ENCODE results near the gene AHNAK. TPM values are rescaled to one million over a fixed set of nuclear protein-coding genes. Genes with fewer than 3 reads are reported as not detected.

Gene AHNAK
- total and polyA plus RNA-seq, 8 donors, result 37.4 to 693 (median 554) TPM

DNA sequence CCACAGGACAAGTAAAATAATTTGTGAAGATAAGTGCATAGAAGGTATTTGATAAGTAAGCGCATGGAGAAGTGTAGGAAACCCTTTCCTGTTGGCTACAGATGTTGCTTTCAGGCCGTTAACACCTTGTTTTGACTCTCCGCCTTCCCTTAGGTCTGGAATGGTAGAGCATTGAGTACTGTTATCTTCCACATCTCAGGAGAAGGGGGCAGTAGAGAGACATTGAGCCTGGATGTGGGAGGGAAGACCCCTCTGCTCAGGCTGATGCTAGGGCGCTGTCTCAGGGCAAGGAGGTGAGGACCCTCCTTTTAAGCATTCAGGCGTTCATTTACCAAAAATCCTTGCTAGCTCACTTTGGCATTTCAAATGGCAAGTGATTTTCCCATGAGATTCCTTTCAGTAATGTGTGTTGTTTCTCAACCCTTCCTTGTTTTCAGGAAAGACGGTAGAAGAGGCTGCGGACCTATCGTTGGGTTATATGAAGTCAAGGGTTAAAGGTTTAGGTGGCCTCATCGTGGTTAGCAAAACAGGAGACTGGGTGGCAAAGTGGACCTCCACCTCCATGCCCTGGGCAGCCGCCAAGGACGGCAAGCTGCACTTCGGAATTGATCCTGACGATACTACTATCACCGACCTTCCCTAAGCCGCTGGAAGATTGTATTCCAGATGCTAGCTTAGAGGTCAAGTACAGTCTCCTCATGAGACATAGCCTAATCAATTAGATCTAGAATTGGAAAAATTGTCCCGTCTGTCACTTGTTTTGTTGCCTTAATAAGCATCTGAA lies 154.8 kb downstream of the AHNAK start:
- TF ChIP-seq POLR2A (IDR thresholded peaks at IDR 0.05) (no peak), POLR2AphosphoS5 (IDR thresholded peaks at IDR 0.05) (no peak), EP300 (IDR thresholded peaks at IDR 0.05) (no peak)
- TF ChIP-seq, protein P1, sequence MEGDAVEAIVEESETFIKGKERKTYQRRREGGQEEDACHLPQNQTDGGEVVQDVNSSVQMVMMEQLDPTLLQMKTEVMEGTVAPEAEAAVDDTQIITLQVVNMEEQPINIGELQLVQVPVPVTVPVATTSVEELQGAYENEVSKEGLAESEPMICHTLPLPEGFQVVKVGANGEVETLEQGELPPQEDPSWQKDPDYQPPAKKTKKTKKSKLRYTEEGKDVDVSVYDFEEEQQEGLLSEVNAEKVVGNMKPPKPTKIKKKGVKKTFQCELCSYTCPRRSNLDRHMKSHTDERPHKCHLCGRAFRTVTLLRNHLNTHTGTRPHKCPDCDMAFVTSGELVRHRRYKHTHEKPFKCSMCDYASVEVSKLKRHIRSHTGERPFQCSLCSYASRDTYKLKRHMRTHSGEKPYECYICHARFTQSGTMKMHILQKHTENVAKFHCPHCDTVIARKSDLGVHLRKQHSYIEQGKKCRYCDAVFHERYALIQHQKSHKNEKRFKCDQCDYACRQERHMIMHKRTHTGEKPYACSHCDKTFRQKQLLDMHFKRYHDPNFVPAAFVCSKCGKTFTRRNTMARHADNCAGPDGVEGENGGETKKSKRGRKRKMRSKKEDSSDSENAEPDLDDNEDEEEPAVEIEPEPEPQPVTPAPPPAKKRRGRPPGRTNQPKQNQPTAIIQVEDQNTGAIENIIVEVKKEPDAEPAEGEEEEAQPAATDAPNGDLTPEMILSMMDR (IDR thresholded peaks at IDR 0.05), result no peak
- 82 to 86% (median 84%) methylated on average over 16 of the region's 16 CpGs for WGBS, 5 donors

DNA sequence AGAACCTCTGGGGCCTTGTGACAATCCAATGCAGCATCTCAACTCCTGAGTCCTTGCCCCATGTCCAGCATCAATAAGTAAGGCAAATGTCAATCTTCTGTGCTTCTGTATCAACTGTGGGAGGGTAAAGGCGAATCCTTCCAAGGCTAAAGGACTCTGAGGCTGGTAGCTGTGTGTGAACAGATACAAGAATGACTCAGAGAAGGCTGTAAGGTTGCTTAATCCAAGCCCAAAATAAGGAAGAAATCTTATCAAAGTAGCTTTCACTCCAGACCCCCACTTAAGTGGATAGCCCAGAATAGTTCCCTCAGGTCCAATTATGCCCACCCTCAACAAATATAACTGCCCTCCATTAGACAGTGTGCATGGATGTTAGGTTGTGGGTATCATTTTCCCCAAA lies 155.9 kb downstream of the AHNAK start:
- 80 to 97% (median 88%) methylated on average over 1 of the region's 1 CpG for WGBS, 5 donors
- intact Hi-C loops (cut with DNase I; ENCODE audit: low total_unique reads), result loop anchor here (10.0 kb wide), 1 partner anchor 304 kb away; no protein-coding TSS in a partner anchor
- no peak for TF ChIP-seq EP300 (IDR thresholded peaks at IDR 0.05)
- H3K4me3 ChIP-seq, result no peak overlapping the region
- no peaks in the 10 kb centered on the region for H3K9me3 ChIP-seq
- peaks cover 0 to 12% (median 0%) of the 10 kb centered on the region in 4 donors for H3K36me3 ChIP-seq
- no peak for DNase-seq
- H3K27ac ChIP-seq, result no peak overlapping the region
- no peaks in the 10 kb centered on the region for H3K27me3 ChIP-seq
- peaks cover 4 to 19% (median 12%) of the 10 kb centered on the region in 4 donors for H3K4me1 ChIP-seq

More for the DNA sequence above, 154.8 kb downstream of the AHNAK start:
- peaks cover 4 to 24% (median 16%) of the 10 kb centered on the region in 4 donors for H3K4me1 ChIP-seq
- H3K9me3 ChIP-seq, result no peaks in the 10 kb centered on the region
- H3K27ac ChIP-seq, result no peak overlapping the region
- H3K27me3 ChIP-seq, result no peaks in the 10 kb centered on the region
- H3K36me3 ChIP-seq, result peaks cover 0 to 12% (median 0%) of the 10 kb centered on the region in 4 donors
- H3K4me3 ChIP-seq, result no peak overlapping the region
- DNase-seq, result no peak
- intact Hi-C loops (cut with DNase I; ENCODE audit: low total_unique reads), result loop anchor here (10.0 kb wide), 1 partner anchor 303 kb away; no protein-coding TSS in a partner anchor

DNA sequence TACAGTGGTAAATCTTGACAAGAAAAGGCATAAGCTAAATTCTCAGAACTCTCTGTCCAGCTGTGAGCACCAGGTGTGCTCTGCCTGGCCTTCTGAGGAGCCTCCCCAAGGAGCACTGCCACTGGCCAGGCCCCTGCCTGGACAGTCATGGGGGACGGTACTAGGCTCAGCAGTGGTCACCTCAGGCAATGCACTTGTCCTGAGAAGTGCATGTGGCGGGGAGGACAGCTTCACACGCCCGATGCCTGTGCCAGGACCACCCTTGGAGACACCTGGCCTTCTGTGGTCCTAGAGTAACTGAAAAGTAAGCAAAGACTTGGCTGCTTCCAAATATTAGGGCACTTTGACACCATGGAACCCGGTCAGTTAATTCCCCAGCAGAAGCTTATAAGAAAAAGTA lies 156.4 kb downstream of the AHNAK start:
- no peak for TF ChIP-seq POLR2A (IDR thresholded peaks at IDR 0.05)
- TF ChIP-seq POLR2AphosphoS5 (IDR thresholded peaks at IDR 0.05), result no peak
- TF ChIP-seq EP300 (IDR thresholded peaks at IDR 0.05), result no peak
- TF ChIP-seq, protein P1 (IDR thresholded peaks at IDR 0.05), result no peak
- no peaks in the 10 kb centered on the region for H3K9me3 ChIP-seq
- no peaks in the 10 kb centered on the region for H3K27me3 ChIP-seq
- H3K4me3 ChIP-seq, result no peak overlapping the region
- peaks cover 0 to 12% (median 0%) of the 10 kb centered on the region in 4 donors for H3K36me3 ChIP-seq
- no peak overlapping the region for H3K27ac ChIP-seq
- 73 to 79% (median 74%) methylated on average over 5 of the region's 5 CpGs for WGBS, 5 donors
- no peak for DNase-seq
- peaks cover 3 to 14% (median 9%) of the 10 kb centered on the region in 4 donors for H3K4me1 ChIP-seq
- intact Hi-C loops (cut with DNase I; ENCODE audit: low total_unique reads), result loop anchor here (10.0 kb wide), 1 partner anchor 305 kb away; no protein-coding TSS in a partner anchor

DNA sequence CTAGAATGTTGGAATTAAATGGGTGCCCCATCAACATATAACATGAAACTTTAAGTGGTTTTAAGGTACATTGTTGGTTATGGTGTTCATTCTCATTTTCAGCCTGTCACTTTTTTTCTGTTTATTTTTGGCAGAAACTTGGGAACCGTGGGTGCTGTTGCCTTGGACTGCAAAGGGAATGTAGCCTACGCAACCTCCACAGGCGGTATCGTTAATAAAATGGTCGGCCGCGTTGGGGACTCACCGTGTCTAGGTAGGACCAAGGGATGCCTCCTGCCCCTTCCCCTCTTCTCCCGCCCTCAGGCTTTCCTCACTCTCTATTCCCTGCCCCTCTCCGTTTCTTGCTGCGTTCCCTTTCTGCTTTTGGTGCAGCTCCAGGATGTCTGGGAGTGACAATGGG lies 157.6 kb downstream of the AHNAK start:
- TF ChIP-seq POLR2AphosphoS5 (IDR thresholded peaks at IDR 0.05) (no peak), EP300 (IDR thresholded peaks at IDR 0.05) (no peak), POLR2A (IDR thresholded peaks at IDR 0.05) (no peak)
- TF ChIP-seq, protein P1 (IDR thresholded peaks at IDR 0.05), result no peak
- Histone ChIP-seq H3K4me1 (peaks cover 0 to 5% (median 2%) of the 10 kb centered on the region in 4 donors), H3K9me3 (no peaks in the 10 kb centered on the region), H3K4me3 (no peak overlapping the region), H3K36me3 (peaks cover 0 to 12% (median 0%) of the 10 kb centered on the region in 4 donors), H3K27me3 (no peaks in the 10 kb centered on the region), H3K27ac (no peak overlapping the region)
- DNase-seq, result no peak
- intact Hi-C loops (cut with DNase I; ENCODE audit: low total_unique reads), result no loop called here
- 82 to 89% (median 85%) methylated on average over 11 of the region's 11 CpGs for WGBS, 5 donors

Measured in stomach (tissue), 9 donors.